22Rv1 (cell line): ENCODE data around the gene AP3M1.
"Not testable (repeated sequence)": the region's sequence is repeated elsewhere in the genome, so short reads cannot be mapped to it uniquely, and the experiment has no call there.

Experiments used
- H3K27ac ChIP-seq: fragments of 450-650 bp; 2 replicates; pipeline ENCODE4 v1.5.1; 2017
- ZFX ChIP-seq: fragments of 450-650 bp; IDR thresholded peaks from 2 replicates; pipeline ENCODE4 v1.6.1; 2017; ENCODE audit warnings: antibody characterized with exemption, borderline replicate concordance
- TF ChIP-seq, protein P1 (sequence below): fragments of 450-650 bp; IDR thresholded peaks from 2 replicates; pipeline ENCODE4 v1.5.1; 2017; ENCODE audit warnings: mild to moderate bottlenecking

AP3M1 gene, protein sequence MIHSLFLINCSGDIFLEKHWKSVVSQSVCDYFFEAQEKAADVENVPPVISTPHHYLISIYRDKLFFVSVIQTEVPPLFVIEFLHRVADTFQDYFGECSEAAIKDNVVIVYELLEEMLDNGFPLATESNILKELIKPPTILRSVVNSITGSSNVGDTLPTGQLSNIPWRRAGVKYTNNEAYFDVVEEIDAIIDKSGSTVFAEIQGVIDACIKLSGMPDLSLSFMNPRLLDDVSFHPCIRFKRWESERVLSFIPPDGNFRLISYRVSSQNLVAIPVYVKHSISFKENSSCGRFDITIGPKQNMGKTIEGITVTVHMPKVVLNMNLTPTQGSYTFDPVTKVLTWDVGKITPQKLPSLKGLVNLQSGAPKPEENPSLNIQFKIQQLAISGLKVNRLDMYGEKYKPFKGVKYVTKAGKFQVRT

DNA sequence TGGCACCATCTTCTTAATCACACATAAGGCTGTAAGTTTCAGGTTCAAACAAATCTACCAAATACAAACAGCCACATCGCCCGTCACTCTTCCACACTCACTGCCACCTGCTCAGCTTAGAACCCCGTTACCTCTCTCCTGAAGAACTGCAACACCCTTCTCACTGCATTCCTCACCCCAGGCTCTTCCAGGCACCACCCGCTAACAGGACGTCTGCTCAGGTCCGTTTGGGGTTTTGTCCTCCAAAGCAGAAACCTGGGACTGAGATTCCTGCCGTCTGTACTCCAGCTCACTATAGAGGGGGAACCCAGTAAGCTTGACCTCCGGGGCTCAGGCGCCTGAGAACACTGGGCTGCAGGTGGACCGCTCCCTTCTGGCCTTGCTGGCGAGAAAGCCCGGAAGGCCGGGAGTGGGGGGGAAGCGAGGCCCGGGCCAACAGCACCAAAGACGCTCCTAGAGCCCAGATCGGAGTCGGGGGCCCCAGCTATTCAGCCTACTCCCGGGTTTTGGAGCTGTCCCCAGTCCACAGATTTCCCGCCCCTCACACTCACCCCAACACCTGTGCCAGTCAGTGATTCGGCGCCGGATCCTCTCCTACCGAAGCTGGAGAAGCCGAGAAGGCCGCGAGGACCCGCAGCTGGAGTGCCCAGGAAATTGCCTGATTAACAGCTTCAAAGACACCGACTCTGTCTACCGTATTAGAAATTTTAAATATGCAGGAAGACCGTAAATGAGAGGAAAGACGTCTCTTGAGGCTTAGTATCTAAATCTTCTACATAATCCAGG, at the start of gene AP3M1:
Gene AP3M1 (minus strand): TSS at position 625 of the 786 bp plus-strand sequence. CDS start 12,449 bp downstream, outside the sequence.
- TF ChIP-seq ZFX: no peak
- TF ChIP-seq, protein P1, sequence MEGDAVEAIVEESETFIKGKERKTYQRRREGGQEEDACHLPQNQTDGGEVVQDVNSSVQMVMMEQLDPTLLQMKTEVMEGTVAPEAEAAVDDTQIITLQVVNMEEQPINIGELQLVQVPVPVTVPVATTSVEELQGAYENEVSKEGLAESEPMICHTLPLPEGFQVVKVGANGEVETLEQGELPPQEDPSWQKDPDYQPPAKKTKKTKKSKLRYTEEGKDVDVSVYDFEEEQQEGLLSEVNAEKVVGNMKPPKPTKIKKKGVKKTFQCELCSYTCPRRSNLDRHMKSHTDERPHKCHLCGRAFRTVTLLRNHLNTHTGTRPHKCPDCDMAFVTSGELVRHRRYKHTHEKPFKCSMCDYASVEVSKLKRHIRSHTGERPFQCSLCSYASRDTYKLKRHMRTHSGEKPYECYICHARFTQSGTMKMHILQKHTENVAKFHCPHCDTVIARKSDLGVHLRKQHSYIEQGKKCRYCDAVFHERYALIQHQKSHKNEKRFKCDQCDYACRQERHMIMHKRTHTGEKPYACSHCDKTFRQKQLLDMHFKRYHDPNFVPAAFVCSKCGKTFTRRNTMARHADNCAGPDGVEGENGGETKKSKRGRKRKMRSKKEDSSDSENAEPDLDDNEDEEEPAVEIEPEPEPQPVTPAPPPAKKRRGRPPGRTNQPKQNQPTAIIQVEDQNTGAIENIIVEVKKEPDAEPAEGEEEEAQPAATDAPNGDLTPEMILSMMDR: no peak
- H3K27ac ChIP-seq: peak within 1 kb of the TSS; percentile 93

DNA sequence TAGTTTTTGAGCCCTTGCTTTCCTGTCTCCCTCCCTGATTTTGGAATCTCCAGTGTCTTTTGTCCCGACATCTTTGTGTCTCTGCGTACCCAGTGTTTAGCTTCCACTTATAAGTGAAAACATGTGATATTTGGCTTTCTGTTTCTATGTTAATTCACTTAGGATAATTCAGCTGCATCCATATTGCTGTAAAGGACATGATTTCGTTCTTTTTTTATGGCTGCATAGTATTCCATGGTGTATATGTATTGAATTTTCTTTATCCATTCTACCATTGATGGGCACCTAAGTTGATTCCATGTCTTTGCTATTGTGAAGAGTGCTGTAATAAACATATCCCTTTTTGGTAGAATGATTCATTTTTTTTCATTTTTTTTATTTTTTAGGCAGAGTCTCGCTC, 48.7 kb upstream of the AP3M1 start:
- no peak overlapping the region for H3K27ac ChIP-seq
- TF ChIP-seq, protein P1: no peak
- no peak for TF ChIP-seq ZFX

DNA sequence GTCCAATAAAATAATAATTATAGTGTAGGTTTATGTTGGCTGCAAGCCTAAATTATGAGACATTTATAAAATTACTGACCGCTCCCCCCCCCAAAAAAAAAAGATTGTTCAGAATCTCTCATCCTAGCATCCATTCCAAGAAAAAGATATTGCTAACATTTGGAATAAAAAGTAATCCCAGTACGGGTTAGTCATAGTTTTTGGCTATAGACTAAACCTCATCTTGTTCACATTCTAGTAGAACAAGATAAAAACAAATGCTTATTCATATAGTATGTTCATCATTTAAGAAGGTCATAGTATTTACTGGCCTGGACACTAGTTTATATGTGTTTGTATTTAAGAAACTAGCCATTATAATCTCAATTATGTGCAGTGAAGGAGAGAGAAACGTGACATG, 44.4 kb upstream of the AP3M1 start:
- TF ChIP-seq, protein P1: no peak
- no peak for TF ChIP-seq ZFX
- no peak overlapping the region for H3K27ac ChIP-seq

DNA sequence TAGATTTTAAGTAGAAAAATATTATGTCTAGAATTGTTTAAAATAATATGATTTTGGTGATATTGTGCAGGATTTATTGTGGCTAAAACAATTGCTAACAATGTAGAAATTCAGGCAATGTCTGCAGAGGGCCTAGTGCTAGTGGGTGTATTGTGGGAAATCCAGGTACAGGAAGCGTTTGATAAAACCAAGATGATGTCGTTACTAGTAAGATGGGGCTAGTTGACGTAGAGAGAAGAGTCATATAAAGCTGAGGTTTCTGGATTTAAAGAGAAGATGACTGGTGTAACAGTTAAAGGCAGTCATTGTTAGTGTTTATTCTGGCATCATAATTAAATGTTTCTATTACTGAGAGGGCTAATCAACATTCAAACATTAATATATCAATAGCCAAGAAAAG, 43.9 kb upstream of the AP3M1 start:
- no peak overlapping the region for H3K27ac ChIP-seq
- TF ChIP-seq ZFX: no peak
- TF ChIP-seq, protein P1: no peak

- H3K27ac ChIP-seq: peak overlapping the region; percentile 67
- TF ChIP-seq ZFX: no peak
- TF ChIP-seq, protein P1: no peak
Measured at GRCh38 chr10:74190494-74190893, 39.9 kb upstream of the AP3M1 start.

DNA sequence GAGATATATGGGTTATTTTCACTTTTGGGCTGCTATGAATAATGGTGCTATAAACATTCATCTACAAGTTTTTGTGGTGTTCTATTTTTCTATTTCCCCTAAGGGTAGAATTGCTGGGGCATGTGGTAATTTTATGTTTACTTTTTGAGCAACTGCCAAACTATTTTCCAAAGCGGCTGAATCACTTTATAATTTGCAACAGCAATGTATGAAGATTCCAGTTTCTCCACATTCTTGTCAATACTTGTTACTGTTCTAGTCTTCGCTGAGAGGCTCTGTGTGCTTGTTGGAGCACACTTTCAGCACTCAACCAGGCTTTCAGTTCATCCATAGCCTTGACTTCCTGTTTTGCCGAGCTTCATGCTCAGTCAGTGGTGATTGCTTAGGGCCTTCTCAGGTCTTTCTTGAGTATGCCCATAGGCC, 39.4 kb upstream of the AP3M1 start:
- TF ChIP-seq ZFX: no peak
- TF ChIP-seq, protein P1: no peak
- H3K27ac ChIP-seq: peak overlapping the region; percentile 67

GRCh38 chr10:74188617-74189016, 38.0 kb upstream of the AP3M1 start:
- H3K27ac ChIP-seq: not testable (repeated sequence)
